Endothelial cell of umbilical vein (primary cell): ENCODE results near the gene TAF3.

Source experiments
- EZH2 ChIP-seq: IDR thresholded peaks from 2 replicates; pipeline ENCODE4 v1.6.1; 2012; ENCODE audit warnings: borderline replicate concordance, low read depth, mild to moderate bottlenecking, moderate library complexity, low read length, inconsistent platforms; ENCODE audit not compliant: severe bottlenecking
- JUN ChIP-seq: IDR thresholded peaks from 2 replicates; pipeline ENCODE4 v1.6.1; 2011; ENCODE audit warnings: borderline replicate concordance, low read depth; ENCODE audit not compliant: insufficient read length, insufficient read depth
- POLR2A ChIP-seq: IDR thresholded peaks from 2 replicates; pipeline ENCODE4 v1.6.1; 2012; ENCODE audit warnings: low read depth, mild to moderate bottlenecking, control low read depth, low read length
- POLR2AphosphoS5 ChIP-seq: IDR thresholded peaks from 2 replicates; pipeline ENCODE4 v1.6.1; 2012; ENCODE audit warnings: low read depth, mild to moderate bottlenecking, control low read depth, low read length, moderate library complexity; ENCODE audit not compliant: insufficient read depth
- TF ChIP-seq, protein P1 (sequence below), 2 donors: IDR thresholded peaks; 1 replicate in 1 of 2; 2 replicates in 1 of 2; pipeline ENCODE4 v1.5.1; 2011; ENCODE audit warnings: low read length in 2 of 2, mild to moderate bottlenecking in 2 of 2, moderate library complexity in 2 of 2, control low read depth in 1 of 2, inconsistent platforms in 1 of 2, low read depth in 1 of 2; ENCODE audit not compliant: insufficient read depth in 1 of 2; ENCODE audit errors: extremely low read depth in 1 of 2
- TF ChIP-seq, protein P2 (sequence below): IDR thresholded peaks from 2 replicates; pipeline ENCODE4 v1.6.1; 2011; ENCODE audit not compliant: insufficient read depth, insufficient read length

DNA sequence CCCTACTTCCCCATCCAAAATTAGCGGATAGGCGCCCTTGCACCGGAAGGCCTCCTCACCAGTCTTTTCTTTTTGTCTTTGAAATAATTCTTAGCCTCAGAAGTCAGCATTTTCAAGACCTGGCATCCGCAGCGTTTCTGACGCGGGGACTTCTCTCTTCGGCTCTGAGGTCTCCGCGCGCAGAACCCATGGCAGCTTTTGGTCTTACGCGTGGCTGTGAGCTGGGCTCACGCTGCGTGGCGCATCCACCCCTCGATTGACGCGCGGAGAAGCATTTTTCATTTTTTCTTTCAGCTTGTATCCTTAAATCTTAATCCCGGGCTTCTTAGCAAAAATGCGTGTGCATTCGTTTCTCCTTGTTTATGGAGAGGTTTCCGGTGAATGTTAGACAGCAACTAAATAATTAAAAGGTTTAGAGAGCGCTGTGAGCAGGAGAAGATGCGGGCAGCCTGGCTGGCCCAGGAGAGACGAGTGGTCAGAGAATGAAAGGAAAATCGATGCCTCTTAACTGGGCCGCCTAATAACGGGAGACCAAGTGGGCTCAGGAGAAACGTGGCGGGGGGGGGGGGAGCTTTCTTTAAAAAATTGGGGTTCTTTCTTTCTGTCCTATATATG, 234.1 kb downstream of the TAF3 start:
- TF ChIP-seq, protein P1, sequence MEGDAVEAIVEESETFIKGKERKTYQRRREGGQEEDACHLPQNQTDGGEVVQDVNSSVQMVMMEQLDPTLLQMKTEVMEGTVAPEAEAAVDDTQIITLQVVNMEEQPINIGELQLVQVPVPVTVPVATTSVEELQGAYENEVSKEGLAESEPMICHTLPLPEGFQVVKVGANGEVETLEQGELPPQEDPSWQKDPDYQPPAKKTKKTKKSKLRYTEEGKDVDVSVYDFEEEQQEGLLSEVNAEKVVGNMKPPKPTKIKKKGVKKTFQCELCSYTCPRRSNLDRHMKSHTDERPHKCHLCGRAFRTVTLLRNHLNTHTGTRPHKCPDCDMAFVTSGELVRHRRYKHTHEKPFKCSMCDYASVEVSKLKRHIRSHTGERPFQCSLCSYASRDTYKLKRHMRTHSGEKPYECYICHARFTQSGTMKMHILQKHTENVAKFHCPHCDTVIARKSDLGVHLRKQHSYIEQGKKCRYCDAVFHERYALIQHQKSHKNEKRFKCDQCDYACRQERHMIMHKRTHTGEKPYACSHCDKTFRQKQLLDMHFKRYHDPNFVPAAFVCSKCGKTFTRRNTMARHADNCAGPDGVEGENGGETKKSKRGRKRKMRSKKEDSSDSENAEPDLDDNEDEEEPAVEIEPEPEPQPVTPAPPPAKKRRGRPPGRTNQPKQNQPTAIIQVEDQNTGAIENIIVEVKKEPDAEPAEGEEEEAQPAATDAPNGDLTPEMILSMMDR (IDR thresholded peaks at IDR 0.05; ENCODE audit: extremely low read depth in 1 of 2, insufficient read depth in 1 of 2, low read depth in 1 of 2, low read length in 2 of 2), result no peak
- TF ChIP-seq POLR2A, result no peak
- TF ChIP-seq POLR2AphosphoS5, result no peak
- TF ChIP-seq, protein P2, sequence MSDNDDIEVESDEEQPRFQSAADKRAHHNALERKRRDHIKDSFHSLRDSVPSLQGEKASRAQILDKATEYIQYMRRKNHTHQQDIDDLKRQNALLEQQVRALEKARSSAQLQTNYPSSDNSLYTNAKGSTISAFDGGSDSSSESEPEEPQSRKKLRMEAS, result no peak
- no peak for TF ChIP-seq JUN
- TF ChIP-seq EZH2, result no peak
